ENCODE data around the gene NHSL1. TPM values are rescaled to one million over a fixed set of nuclear protein-coding genes. Genes with fewer than 3 reads are reported as not detected.

The NHSL1 gene
- total RNA-seq, 1 donor from 2014 or later: 33.5 TPM

- Histone ChIP-seq H2AFZ (ENCODE audit: low read depth, low read length) (no peak overlapping the region), H3K36me3 (ENCODE audit: insufficient read depth, low read length) (peaks cover 3% of the 10 kb centered on the region), H3K27ac (ENCODE audit: low read depth, low read length) (no peak overlapping the region), H3K9me3 (ENCODE audit: insufficient read depth, low read depth, low read length) (no peaks in the 10 kb centered on the region), H3K79me2 (ENCODE audit: insufficient read depth, low read length) (no peaks in the 10 kb centered on the region), H3K9ac (ENCODE audit: low read length) (no peak overlapping the region), H3K27me3 (ENCODE audit: insufficient read depth, low read length) (no peaks in the 10 kb centered on the region), H4K20me1 (ENCODE audit: insufficient read depth, low read length) (no peaks in the 10 kb centered on the region), H3K4me1 (ENCODE audit: insufficient read depth, low read length) (peaks cover 12% of the 10 kb centered on the region), H3K4me2 (ENCODE audit: low read length) (no peak overlapping the region), H3K4me3 (ENCODE audit: insufficient read depth, low read depth, low read length) (no peak overlapping the region)
- Mint-ChIP-seq H3K27ac (ENCODE audit: unreplicated experiment) (no peak overlapping the region), H3K9me3 (ENCODE audit: unreplicated experiment) (no peaks in the 10 kb centered on the region), H3K4me1 (ENCODE audit: low read depth, unreplicated experiment) (peaks cover 1% of the 10 kb centered on the region), H3K27me3 (ENCODE audit: low read depth, unreplicated experiment) (no peaks in the 10 kb centered on the region), H3K4me3 (ENCODE audit: unreplicated experiment) (no peak overlapping the region), H3K36me3 (ENCODE audit: low read depth, unreplicated experiment) (peaks cover 11% of the 10 kb centered on the region)
- FAIRE-seq (no peak), DNase-seq (ENCODE audit: low read depth) (no peak)
- TF ChIP-seq, protein P1, sequence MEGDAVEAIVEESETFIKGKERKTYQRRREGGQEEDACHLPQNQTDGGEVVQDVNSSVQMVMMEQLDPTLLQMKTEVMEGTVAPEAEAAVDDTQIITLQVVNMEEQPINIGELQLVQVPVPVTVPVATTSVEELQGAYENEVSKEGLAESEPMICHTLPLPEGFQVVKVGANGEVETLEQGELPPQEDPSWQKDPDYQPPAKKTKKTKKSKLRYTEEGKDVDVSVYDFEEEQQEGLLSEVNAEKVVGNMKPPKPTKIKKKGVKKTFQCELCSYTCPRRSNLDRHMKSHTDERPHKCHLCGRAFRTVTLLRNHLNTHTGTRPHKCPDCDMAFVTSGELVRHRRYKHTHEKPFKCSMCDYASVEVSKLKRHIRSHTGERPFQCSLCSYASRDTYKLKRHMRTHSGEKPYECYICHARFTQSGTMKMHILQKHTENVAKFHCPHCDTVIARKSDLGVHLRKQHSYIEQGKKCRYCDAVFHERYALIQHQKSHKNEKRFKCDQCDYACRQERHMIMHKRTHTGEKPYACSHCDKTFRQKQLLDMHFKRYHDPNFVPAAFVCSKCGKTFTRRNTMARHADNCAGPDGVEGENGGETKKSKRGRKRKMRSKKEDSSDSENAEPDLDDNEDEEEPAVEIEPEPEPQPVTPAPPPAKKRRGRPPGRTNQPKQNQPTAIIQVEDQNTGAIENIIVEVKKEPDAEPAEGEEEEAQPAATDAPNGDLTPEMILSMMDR (IDR thresholded peaks at IDR 0.05; ENCODE audit: insufficient read depth, low read depth, low read length): no peak
- TF ChIP-seq EZH2 (IDR thresholded peaks at IDR 0.05; ENCODE audit: insufficient read depth, low read length): no peak
Observed at GRCh38 chr6:138456401-138456790, 42.9 kb downstream of the NHSL1 start.

DNA sequence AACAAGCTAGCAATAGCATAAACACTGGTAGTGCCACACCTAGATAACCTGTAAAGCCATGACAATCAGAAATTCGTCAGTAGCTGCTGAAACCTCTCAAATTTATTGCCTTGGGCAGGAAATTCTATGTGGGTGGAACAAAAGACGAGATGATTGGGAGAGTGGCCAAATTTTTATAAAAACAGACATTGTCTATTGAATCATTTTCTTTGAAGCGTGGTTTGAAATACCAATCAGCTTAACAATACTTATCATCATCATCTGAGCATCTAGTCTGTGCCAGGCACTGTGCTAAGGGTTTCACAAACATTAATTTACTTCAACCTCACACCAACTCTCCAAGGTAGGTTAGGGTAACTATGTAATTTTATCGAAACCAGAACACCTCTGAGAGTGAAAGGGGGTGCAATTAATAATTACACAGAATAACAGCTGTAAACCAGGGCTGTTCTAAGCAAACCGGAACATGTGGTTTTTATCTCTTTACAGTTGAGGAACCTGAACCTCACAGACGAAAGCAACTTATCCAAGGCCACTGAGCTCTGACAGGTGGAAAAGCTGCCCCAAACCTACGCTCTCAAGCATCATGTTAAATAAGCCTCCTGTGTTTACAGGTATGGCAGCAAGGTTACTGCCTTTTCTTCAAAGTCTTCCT is 43.4 kb downstream of the NHSL1 start:
- no peak overlapping the region for H2AFZ ChIP-seq (ENCODE audit: low read depth, low read length)
- peak overlapping the region; percentile 48 for H3K4me2 ChIP-seq (ENCODE audit: low read length)
- H3K27me3 Mint-ChIP-seq (ENCODE audit: low read depth, unreplicated experiment): no peaks in the 10 kb centered on the region
- no peak overlapping the region for H3K27ac ChIP-seq (ENCODE audit: low read depth, low read length)
- peaks cover 1% of the 10 kb centered on the region for H3K4me1 Mint-ChIP-seq (ENCODE audit: low read depth, unreplicated experiment)
- H3K4me1 ChIP-seq (ENCODE audit: insufficient read depth, low read length): peaks cover 12% of the 10 kb centered on the region
- H3K27me3 ChIP-seq (ENCODE audit: insufficient read depth, low read length): no peaks in the 10 kb centered on the region
- H4K20me1 ChIP-seq (ENCODE audit: insufficient read depth, low read length): peaks cover 3% of the 10 kb centered on the region
- peaks cover 7% of the 10 kb centered on the region for H3K36me3 Mint-ChIP-seq (ENCODE audit: low read depth, unreplicated experiment)
- no peak overlapping the region for H3K4me3 Mint-ChIP-seq (ENCODE audit: unreplicated experiment)
- peak; percentile 71 for DNase-seq (ENCODE audit: low read depth)
- TF ChIP-seq, protein P1 (IDR thresholded peaks at IDR 0.05; ENCODE audit: insufficient read depth, low read depth, low read length): no peak
- no peak for TF ChIP-seq EZH2 (IDR thresholded peaks at IDR 0.05; ENCODE audit: insufficient read depth, low read length)
- no peaks in the 10 kb centered on the region for H3K9me3 ChIP-seq (ENCODE audit: insufficient read depth, low read depth, low read length)
- H3K9me3 Mint-ChIP-seq (ENCODE audit: unreplicated experiment): no peaks in the 10 kb centered on the region
- H3K4me3 ChIP-seq (ENCODE audit: insufficient read depth, low read depth, low read length): no peak overlapping the region
- FAIRE-seq: no peak
- H3K36me3 ChIP-seq (ENCODE audit: insufficient read depth, low read length): peaks cover 3% of the 10 kb centered on the region
- H3K9ac ChIP-seq (ENCODE audit: low read length): no peak overlapping the region
- H3K27ac Mint-ChIP-seq (ENCODE audit: unreplicated experiment): no peak overlapping the region
- no peaks in the 10 kb centered on the region for H3K79me2 ChIP-seq (ENCODE audit: insufficient read depth, low read length)

- TF ChIP-seq, protein P1 (IDR thresholded peaks at IDR 0.05; ENCODE audit: insufficient read depth, low read depth, low read length): no peak
- no peak for TF ChIP-seq EZH2 (IDR thresholded peaks at IDR 0.05; ENCODE audit: insufficient read depth, low read length)
- no peak overlapping the region for H3K4me3 Mint-ChIP-seq (ENCODE audit: unreplicated experiment)
- Histone ChIP-seq H4K20me1 (ENCODE audit: insufficient read depth, low read length) (peaks cover 9% of the 10 kb centered on the region), H3K4me3 (ENCODE audit: insufficient read depth, low read depth, low read length) (no peak overlapping the region), H3K79me2 (ENCODE audit: insufficient read depth, low read length) (no peaks in the 10 kb centered on the region), H3K9me3 (ENCODE audit: insufficient read depth, low read depth, low read length) (no peaks in the 10 kb centered on the region), H3K36me3 (ENCODE audit: insufficient read depth, low read length) (no peaks in the 10 kb centered on the region), H3K4me1 (ENCODE audit: insufficient read depth, low read length) (peaks cover 12% of the 10 kb centered on the region), H3K27me3 (ENCODE audit: insufficient read depth, low read length) (no peaks in the 10 kb centered on the region), H3K27ac (ENCODE audit: low read depth, low read length) (no peak overlapping the region), H2AFZ (ENCODE audit: low read depth, low read length) (no peak overlapping the region), H3K4me2 (ENCODE audit: low read length) (peak overlapping the region; percentile 48), H3K9ac (ENCODE audit: low read length) (no peak overlapping the region)
- H3K27ac Mint-ChIP-seq (ENCODE audit: unreplicated experiment): no peak overlapping the region
- H3K4me1 Mint-ChIP-seq (ENCODE audit: low read depth, unreplicated experiment): peaks cover 1% of the 10 kb centered on the region
- H3K9me3 Mint-ChIP-seq (ENCODE audit: unreplicated experiment): no peaks in the 10 kb centered on the region
- no peaks in the 10 kb centered on the region for H3K27me3 Mint-ChIP-seq (ENCODE audit: low read depth, unreplicated experiment)
- DNase-seq (ENCODE audit: low read depth) (peak; percentile 12), FAIRE-seq (no peak)
- peaks cover 6% of the 10 kb centered on the region for H3K36me3 Mint-ChIP-seq (ENCODE audit: low read depth, unreplicated experiment)
Observed at GRCh38 chr6:138454981-138455706, 44.1 kb downstream of the NHSL1 start.

All from astrocyte (in vitro differentiated cells and primary cell).